Endothelial cell of umbilical vein (primary cell): ENCODE results near the gene GPHA2. TPM values are rescaled to one million over a fixed set of nuclear protein-coding genes. Genes with fewer than 3 reads are reported as not detected.

Source experiments
- BruUV-seq: library from RNA; stranded (reverse); fragments of 400-500 nt; replicated peaks from 2 replicates; lab custom pipeline; 2021; lab: Mats Ljungman, UMichigan
- CTCF ChIA-PET: fragments of 300-600, 350-600 bp; sonication (Branson Sonifier 250); formaldehyde crosslinking; loops from one replicate; lab custom pipeline; 2021; ENCODE audit warnings: antibody characterized with exemption, inconsistent platforms; lab: Charles Lee
- POLR2A ChIA-PET: fragments of 300-600, 350-600 bp; sonication (Branson Sonifier 250); formaldehyde crosslinking; loops from one replicate; lab custom pipeline; 2021; ENCODE audit warnings: antibody characterized with exemption, inconsistent platforms; lab: Charles Lee
- DNase-seq: peaks from one replicate; pipeline ENCODE4 v3.0.0-alpha.2; 2011; ENCODE audit warnings: low read depth, low spot score
- FAIRE-seq: peaks from 2 replicates; lab custom pipeline; 2011; peaks lifted over from hg19 to GRCh38; lab: Jason Lieb, UNC
- H2AFZ ChIP-seq: 2 replicates; pipeline ENCODE4 v1.6.0; 2012; ENCODE audit warnings: low read depth, low read length, control low read depth, inconsistent platforms
- H3K27ac ChIP-seq: 2 replicates; pipeline ENCODE4 v1.5.1; 2011; ENCODE audit warnings: low read depth, mild to moderate bottlenecking, control low read depth, low read length, moderate library complexity; ENCODE audit not compliant: insufficient read depth
- H3K27me3 ChIP-seq, 2 experiments: 2 replicates each; pipeline versions ENCODE4 v1.6.0 to v1.6.1; 2011; ENCODE audit warnings: low read length in 2 of 2, mixed read lengths in 1 of 2; ENCODE audit not compliant: control insufficient read depth in 2 of 2, insufficient read depth in 2 of 2
- H3K36me3 ChIP-seq, 2 experiments: 2 replicates in 1 of 2; 3 replicates in 1 of 2; pipeline ENCODE4 v1.5.1; 2011; ENCODE audit warnings: low read length in 2 of 2, mild to moderate bottlenecking in 1 of 2, moderate library complexity in 1 of 2; ENCODE audit not compliant: control insufficient read depth in 2 of 2, insufficient read depth in 2 of 2; ENCODE audit errors: extremely low read depth in 1 of 2
- H3K4me1 ChIP-seq: 3 replicates; pipeline ENCODE4 v1.5.1; 2011; ENCODE audit warnings: mild to moderate bottlenecking, low read length; ENCODE audit not compliant: control insufficient read depth, insufficient read depth; ENCODE audit errors: extremely low read depth
- H3K4me2 ChIP-seq: 2 replicates; pipeline ENCODE4 v1.6.1; 2011; ENCODE audit warnings: low read length, control low read depth, mixed read lengths; ENCODE audit not compliant: insufficient read depth
- H3K4me3 ChIP-seq, 3 experiments: fragments of 200-600 bp in 1 of 3; sonication (generic), shearing (Covaris generic) in 1 of 3; replicated peaks in 1 of 3; 2 replicates each; pipeline ENCODE4 v1.5.1; 2011 to 2016; ENCODE audit warnings: control low read depth in 3 of 3, low read length in 3 of 3, mild to moderate bottlenecking in 2 of 3, inconsistent platforms in 1 of 3, low read depth in 1 of 3, moderate library complexity in 1 of 3; ENCODE audit not compliant: insufficient read depth in 1 of 3
- H3K79me2 ChIP-seq: 2 replicates; pipeline ENCODE4 v1.6.0; 2012; ENCODE audit warnings: low read length, inconsistent platforms; ENCODE audit not compliant: control insufficient read depth, insufficient read depth
- H3K9ac ChIP-seq: replicated peaks from 2 replicates; pipeline ENCODE3; 2011; ENCODE audit warnings: low read length, control low read depth; ENCODE audit not compliant: insufficient read depth; ENCODE audit errors: extremely low read depth
- H3K9me1 ChIP-seq: replicated peaks from 3 replicates; pipeline ENCODE4 v1.6.0; 2011; ENCODE audit warnings: mild to moderate bottlenecking, low read length; ENCODE audit not compliant: control insufficient read depth, insufficient read depth; ENCODE audit errors: extremely low read depth
- H3K9me3 ChIP-seq: replicated peaks from 2 replicates; pipeline ENCODE4 v1.5.1; 2012; ENCODE audit warnings: low read length, inconsistent platforms; ENCODE audit not compliant: control insufficient read depth, insufficient read depth
- H4K20me1 ChIP-seq: replicated peaks from 2 replicates; pipeline ENCODE3; 2011; ENCODE audit warnings: mild to moderate bottlenecking, low read length; ENCODE audit not compliant: control insufficient read depth, insufficient read depth; ENCODE audit errors: extremely low read depth
- EZH2 ChIP-seq: IDR thresholded peaks from 2 replicates; pipeline ENCODE4 v1.6.1; 2012; ENCODE audit warnings: borderline replicate concordance, low read depth, mild to moderate bottlenecking, moderate library complexity, low read length, inconsistent platforms; ENCODE audit not compliant: severe bottlenecking
- FOS ChIP-seq: IDR thresholded peaks from 2 replicates; pipeline ENCODE4 v1.6.1; 2011; ENCODE audit warnings: mild to moderate bottlenecking, low read length, moderate library complexity, borderline replicate concordance; ENCODE audit not compliant: insufficient read depth
- GATA2 ChIP-seq: IDR thresholded peaks from 2 replicates; pipeline ENCODE4 v1.7.0; 2011; ENCODE audit warnings: low read depth, mild to moderate bottlenecking, moderate library complexity, mixed read lengths, low read length; ENCODE audit not compliant: insufficient read length, insufficient read depth
- JUN ChIP-seq: IDR thresholded peaks from 2 replicates; pipeline ENCODE4 v1.6.1; 2011; ENCODE audit warnings: borderline replicate concordance, low read depth; ENCODE audit not compliant: insufficient read length, insufficient read depth
- MYC ChIP-seq: IDR thresholded peaks from one replicate; pipeline ENCODE4 v1.6.1; 2011; ENCODE audit warnings: mild to moderate bottlenecking, low read depth, low read length
- POLR2A ChIP-seq: IDR thresholded peaks from 2 replicates; pipeline ENCODE4 v1.6.1; 2012; ENCODE audit warnings: low read depth, mild to moderate bottlenecking, control low read depth, low read length
- POLR2AphosphoS5 ChIP-seq: IDR thresholded peaks from 2 replicates; pipeline ENCODE4 v1.6.1; 2012; ENCODE audit warnings: low read depth, mild to moderate bottlenecking, control low read depth, low read length, moderate library complexity; ENCODE audit not compliant: insufficient read depth
- dilution Hi-C: fragments of 300-500 bp; cut with MboI; formaldehyde crosslinking; loops from one replicate; pipeline ENCODE4 v1.15.0; 2019; ENCODE audit warnings: low sequenced_read_pairs; ENCODE audit not compliant: extremely low pct_ligation_motif_present
- intact Hi-C: fragments of 100-400 bp; cut with micrococcal nuclease; formaldehyde crosslinking; loops from one replicate; pipeline ENCODE4 v1.10.0; 2022
- polyA plus RNA-seq, 4 experiments: library from polyadenylated mRNA; depleted of rRNA in 3 of 4; stranded (reverse) in 3 of 4; unstranded in 1 of 4; fragments of >200 nt; gene quantifications; 2 replicates each; pipeline versions ENCODE4 v1.2.1 to v1.2.3, GENCODE V29; 2011 to 2012; ENCODE audit warnings: missing spikeins in 1 of 4
- total RNA-seq: library from RNA; stranded (reverse); gene quantifications from 2 replicates; pipeline ENCODE4 v1.2.3, GENCODE V29; 2021
- TF ChIP-seq, protein P1 (sequence below): IDR thresholded peaks from 2 replicates; pipeline ENCODE4 v1.6.1; 2011; ENCODE audit not compliant: insufficient read depth, insufficient read length
- TF ChIP-seq, protein P2 (sequence below), 2 donors: IDR thresholded peaks; 1 replicate in 1 of 2; 2 replicates in 1 of 2; pipeline ENCODE4 v1.5.1; 2011; ENCODE audit warnings: low read length in 2 of 2, mild to moderate bottlenecking in 2 of 2, moderate library complexity in 2 of 2, control low read depth in 1 of 2, inconsistent platforms in 1 of 2, low read depth in 1 of 2; ENCODE audit not compliant: insufficient read depth in 1 of 2; ENCODE audit errors: extremely low read depth in 1 of 2

The GPHA2 gene
- total and polyA plus RNA-seq, 2 donors (not counting 3 experiments of a cell fraction or from before 2014, with no cell fraction given): not detected

DNA sequence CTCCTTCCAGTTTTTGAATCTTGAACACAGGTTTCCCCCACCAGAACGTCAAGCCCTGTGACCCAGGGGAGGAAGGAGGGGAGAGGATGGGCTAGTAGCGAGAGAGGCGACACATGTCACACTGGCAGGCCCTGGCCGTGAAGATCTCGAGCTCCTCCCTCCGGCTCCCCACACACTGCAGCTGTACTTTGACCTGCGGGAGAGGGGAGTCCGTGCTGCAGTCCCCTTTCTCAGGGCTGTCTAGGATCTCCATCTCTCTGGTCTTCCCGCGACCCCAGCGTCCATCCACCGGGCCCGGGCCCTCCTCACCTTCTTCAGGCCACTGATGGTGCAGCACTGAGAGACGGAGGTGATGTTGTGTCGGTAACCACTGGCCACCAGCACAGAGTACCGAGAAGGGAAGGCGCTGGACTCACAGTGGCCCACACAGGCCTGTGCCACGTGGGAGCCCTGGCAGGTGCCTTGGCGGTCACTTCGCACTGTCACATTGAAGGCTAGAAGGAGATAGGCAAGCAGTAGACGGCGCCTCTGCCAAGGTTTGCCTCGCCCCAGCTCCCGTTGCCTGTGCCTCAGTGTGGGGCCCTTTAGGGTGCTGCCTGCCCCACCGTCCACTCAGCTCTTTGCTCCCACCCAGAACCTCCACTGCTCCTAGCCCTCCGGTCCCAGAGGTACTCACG is 873 bp downstream of the GPHA2 start:
- no peak overlapping the region for H3K4me3 ChIP-seq
- ChIA-PET CTCF (interaction anchor here (1.1 to 2.5 kb wide), 4 partner anchors 11 to 62 kb away, joined by 3 to 14 read pairs (median 4); partner anchors contain the start of genes BATF2 and PPP2R5B), POLR2A (no interaction called here)
- no peaks in the 10 kb centered on the region for H3K27me3 ChIP-seq
- no peaks in the 10 kb centered on the region for H4K20me1 ChIP-seq
- FAIRE-seq (no peak), DNase-seq (no peak)
- no peaks in the 10 kb centered on the region for H3K4me1 ChIP-seq
- intact Hi-C loops (no loop called here), dilution Hi-C loops (no loop called here)
- H3K27ac ChIP-seq: no peak overlapping the region
- H2AFZ ChIP-seq: no peak overlapping the region
- no peaks in the 10 kb centered on the region for H3K9me3 ChIP-seq
- no peak overlapping the region for H3K9ac ChIP-seq
- no TSS peak for BruUV-seq
- H3K79me2 ChIP-seq: no peaks in the 10 kb centered on the region
- H3K4me2 ChIP-seq: no peak overlapping the region
- peaks cover 1 to 30% of the 10 kb centered on the region in 2 experiments for H3K36me3 ChIP-seq
- TF ChIP-seq, protein P1, sequence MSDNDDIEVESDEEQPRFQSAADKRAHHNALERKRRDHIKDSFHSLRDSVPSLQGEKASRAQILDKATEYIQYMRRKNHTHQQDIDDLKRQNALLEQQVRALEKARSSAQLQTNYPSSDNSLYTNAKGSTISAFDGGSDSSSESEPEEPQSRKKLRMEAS: no peak
- TF ChIP-seq GATA2 (no peak), POLR2AphosphoS5 (no peak), FOS (no peak), JUN (no peak), POLR2A (no peak), MYC (no peak), EZH2 (no peak)
- TF ChIP-seq, protein P2, sequence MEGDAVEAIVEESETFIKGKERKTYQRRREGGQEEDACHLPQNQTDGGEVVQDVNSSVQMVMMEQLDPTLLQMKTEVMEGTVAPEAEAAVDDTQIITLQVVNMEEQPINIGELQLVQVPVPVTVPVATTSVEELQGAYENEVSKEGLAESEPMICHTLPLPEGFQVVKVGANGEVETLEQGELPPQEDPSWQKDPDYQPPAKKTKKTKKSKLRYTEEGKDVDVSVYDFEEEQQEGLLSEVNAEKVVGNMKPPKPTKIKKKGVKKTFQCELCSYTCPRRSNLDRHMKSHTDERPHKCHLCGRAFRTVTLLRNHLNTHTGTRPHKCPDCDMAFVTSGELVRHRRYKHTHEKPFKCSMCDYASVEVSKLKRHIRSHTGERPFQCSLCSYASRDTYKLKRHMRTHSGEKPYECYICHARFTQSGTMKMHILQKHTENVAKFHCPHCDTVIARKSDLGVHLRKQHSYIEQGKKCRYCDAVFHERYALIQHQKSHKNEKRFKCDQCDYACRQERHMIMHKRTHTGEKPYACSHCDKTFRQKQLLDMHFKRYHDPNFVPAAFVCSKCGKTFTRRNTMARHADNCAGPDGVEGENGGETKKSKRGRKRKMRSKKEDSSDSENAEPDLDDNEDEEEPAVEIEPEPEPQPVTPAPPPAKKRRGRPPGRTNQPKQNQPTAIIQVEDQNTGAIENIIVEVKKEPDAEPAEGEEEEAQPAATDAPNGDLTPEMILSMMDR (IDR thresholded peaks at IDR 0.05; ENCODE audit: extremely low read depth in 1 of 2, insufficient read depth in 1 of 2, low read depth in 1 of 2, low read length in 2 of 2): no peak
- no peaks in the 10 kb centered on the region for H3K9me1 ChIP-seq
